IMR-90 (cell line): ENCODE measurements around the gene TSKS. TPM values are rescaled to one million over a fixed set of nuclear protein-coding genes. Genes with fewer than 3 reads are reported as not detected.
A peak's percentile ranks its signal among the peaks of the same experiment; 100 is the strongest.

Experiments
- ATAC-seq: fragments of 200-7000 bp; cut with Tn5 transposase; 2 replicates; pipeline ENCODE4 v1.9.1; 2020; ENCODE audit warnings: low read depth, mild to moderate bottlenecking, moderate library complexity
- BruUV-seq: library from RNA; stranded (reverse); fragments of 400-500 nt; replicated peaks from 2 replicates; lab custom pipeline; 2021; lab: Mats Ljungman, UMichigan
- CTCF ChIA-PET: fragments of 300-600 bp; formaldehyde crosslinking; extraction: SDS; loops from one replicate; lab custom pipeline; 2021; ENCODE audit warnings: antibody characterized with exemption; lab: Yijun Ruan, JAX
- POLR2A ChIA-PET: fragments of 300-600 bp; sonication (Branson Sonifier 250); formaldehyde crosslinking; loops from one replicate; lab custom pipeline; 2022; ENCODE audit warnings: antibody characterized with exemption; ENCODE audit not compliant: unreplicated experiment; lab: Charles Lee
- DNase-seq: peaks from one replicate; pipeline ENCODE4 v3.0.0; 2013
- H2AFZ ChIP-seq: replicated peaks from 2 replicates; pipeline ENCODE3; 2013; ENCODE audit warnings: low read length, mild to moderate bottlenecking; ENCODE audit not compliant: poor library complexity
- H2AK5ac ChIP-seq: 2 replicates; pipeline ENCODE4 v1.6.1; 2013; ENCODE audit warnings: low read depth, low read length, inconsistent platforms
- H2AK9ac ChIP-seq: replicated peaks from 2 replicates; pipeline ENCODE3; 2013; ENCODE audit warnings: mild to moderate bottlenecking, low read depth, low read length, moderate library complexity; ENCODE audit not compliant: poor library complexity
- H2BK120ac ChIP-seq: 2 replicates; pipeline ENCODE4 v1.6.1; 2013; ENCODE audit warnings: low read depth, low read length, inconsistent platforms
- H2BK15ac ChIP-seq: 3 replicates; pipeline ENCODE4 v1.6.1; 2013; ENCODE audit warnings: low read depth, low read length, inconsistent platforms
- H2BK20ac ChIP-seq: 2 replicates; pipeline ENCODE4 v1.6.1; 2013; ENCODE audit warnings: low read depth, mild to moderate bottlenecking, inconsistent platforms, low read length, moderate library complexity
- H2BK5ac ChIP-seq: 2 replicates; pipeline ENCODE4 v1.6.1; 2013; ENCODE audit warnings: mild to moderate bottlenecking, low read depth, low read length, inconsistent platforms; ENCODE audit not compliant: poor library complexity, severe bottlenecking
- H3K14ac ChIP-seq: replicated peaks from 2 replicates; pipeline ENCODE4 v1.6.1; 2013; ENCODE audit warnings: low read depth, low read length, inconsistent platforms
- H3K18ac ChIP-seq: 2 replicates; pipeline ENCODE4 v1.6.1; 2013; ENCODE audit warnings: low read depth, low read length, control low read depth
- H3K23ac ChIP-seq: 2 replicates; pipeline ENCODE4 v1.6.1; 2013; ENCODE audit warnings: low read depth, low read length, inconsistent platforms
- H3K27ac ChIP-seq: 2 replicates; pipeline ENCODE4 v1.5.1; 2013; ENCODE audit warnings: mild to moderate bottlenecking, control low read depth, low read length; ENCODE audit not compliant: insufficient read depth
- H3K27me3 ChIP-seq: 2 replicates; pipeline ENCODE4 v1.6.1; 2013; ENCODE audit warnings: low read length; ENCODE audit not compliant: control insufficient read depth, insufficient read depth
- H3K36me3 ChIP-seq: 2 replicates; pipeline ENCODE4 v1.6.1; 2013; ENCODE audit warnings: low read length, mixed read lengths; ENCODE audit not compliant: control insufficient read depth, insufficient read depth
- H3K4ac ChIP-seq: 2 replicates; pipeline ENCODE4 v1.6.1; 2013; ENCODE audit warnings: low read depth, low read length, inconsistent platforms
- H3K4me1 ChIP-seq: 2 replicates; pipeline ENCODE4 v1.6.1; 2013; ENCODE audit warnings: low read length, mixed read lengths; ENCODE audit not compliant: control insufficient read depth, insufficient read depth
- H3K4me2 ChIP-seq: 2 replicates; pipeline ENCODE4 v1.6.1; 2013; ENCODE audit warnings: low read depth, mild to moderate bottlenecking, control low read depth, low read length, moderate library complexity
- H3K4me3 ChIP-seq: 2 replicates; pipeline ENCODE4 v1.5.1; 2013; ENCODE audit warnings: low read depth, mild to moderate bottlenecking, control low read depth, low read length, moderate library complexity; ENCODE audit not compliant: insufficient read depth
- H3K56ac ChIP-seq: 2 replicates; pipeline ENCODE4 v1.6.1; 2013; ENCODE audit warnings: low read length, inconsistent platforms; ENCODE audit not compliant: insufficient read depth; ENCODE audit errors: extremely low read depth
- H3K79me1 ChIP-seq, 2 experiments: 2 replicates each; pipeline ENCODE4 v1.6.1; 2013; ENCODE audit warnings: low read length in 2 of 2, inconsistent platforms in 1 of 2, low read depth in 1 of 2
- H3K9ac ChIP-seq: 2 replicates; pipeline ENCODE4 v1.6.1; 2013; ENCODE audit warnings: low read depth, low read length, control low read depth
- H3K9me1 ChIP-seq: 2 replicates; pipeline ENCODE4 v1.6.1; 2013; ENCODE audit warnings: low read length, inconsistent platforms; ENCODE audit not compliant: insufficient read depth
- H3K9me3 ChIP-seq: 2 replicates; pipeline ENCODE4 v1.6.1; 2013; ENCODE audit warnings: low read length; ENCODE audit not compliant: control insufficient read depth, insufficient read depth
- H4K20me1 ChIP-seq: 2 replicates; pipeline ENCODE4 v1.6.1; 2013; ENCODE audit warnings: low read length, inconsistent platforms; ENCODE audit not compliant: insufficient read depth
- H4K5ac ChIP-seq: 2 replicates; pipeline ENCODE4 v1.6.1; 2013; ENCODE audit warnings: mild to moderate bottlenecking, low read depth, low read length, control low read depth
- H4K8ac ChIP-seq, 2 experiments: 2 replicates each; pipeline ENCODE4 v1.6.1; 2013; ENCODE audit warnings: low read depth in 2 of 2, low read length in 2 of 2, control low read depth in 1 of 2, inconsistent platforms in 1 of 2
- H4K91ac ChIP-seq: 2 replicates; pipeline ENCODE4 v1.6.1; 2013; ENCODE audit warnings: low read depth, low read length, inconsistent platforms; ENCODE audit not compliant: insufficient read depth
- BHLHE40 ChIP-seq: fragments of 150-350 bp; IDR thresholded peaks from 2 replicates; pipeline ENCODE4 v1.6.1; 2016; ENCODE audit warnings: mild to moderate bottlenecking, low read depth, low read length
- CEBPB ChIP-seq: IDR thresholded peaks from 2 replicates; pipeline ENCODE4 v1.6.1; 2012; ENCODE audit warnings: low read depth, low read length, improper control_type of control experiment
- CHD1 ChIP-seq: IDR thresholded peaks from 2 replicates; pipeline ENCODE4 v1.6.1; 2012; ENCODE audit warnings: low read depth, low read length, improper control_type of control experiment
- CTCF ChIP-seq: conservative IDR thresholded peaks from 2 replicates; pipeline ENCODE4 v1.5.1; 2012; ENCODE audit warnings: mild to moderate bottlenecking, low read depth, low read length, improper control_type of control experiment
- ELK1 ChIP-seq: fragments of 150-350 bp; IDR thresholded peaks from 2 replicates; pipeline ENCODE4 v1.6.1; 2016; ENCODE audit warnings: low read depth, mild to moderate bottlenecking, low read length, moderate library complexity, borderline replicate concordance
- FOS ChIP-seq: fragments of 150-350 bp; IDR thresholded peaks from 2 replicates; pipeline ENCODE4 v1.6.1; 2016; ENCODE audit warnings: low read depth, low read length
- MAFK ChIP-seq: IDR thresholded peaks from 2 replicates; pipeline ENCODE4 v1.6.1; 2012; ENCODE audit warnings: low read depth, low read length, improper control_type of control experiment
- MAZ ChIP-seq: IDR thresholded peaks from 2 replicates; pipeline ENCODE4 v1.6.1; 2012; ENCODE audit warnings: low read depth, mild to moderate bottlenecking, low read length, improper control_type of control experiment, moderate library complexity, borderline replicate concordance
- MXI1 ChIP-seq: IDR thresholded peaks from 2 replicates; pipeline ENCODE4 v1.6.1; 2012; ENCODE audit warnings: low read depth, mild to moderate bottlenecking, low read length, moderate library complexity, borderline replicate concordance
- NFE2L2 ChIP-seq: fragments of 150-350 bp; IDR thresholded peaks from 2 replicates; pipeline ENCODE4 v1.6.1; 2016; ENCODE audit warnings: low read depth, mild to moderate bottlenecking, low read length
- POLR2A ChIP-seq: IDR thresholded peaks from 2 replicates; pipeline ENCODE4 v1.6.1; 2012; ENCODE audit warnings: mild to moderate bottlenecking, low read depth, low read length
- RAD21 ChIP-seq: IDR thresholded peaks from 2 replicates; pipeline ENCODE4 v1.6.1; 2012; ENCODE audit warnings: low read length, improper control_type of control experiment
- RCOR1 ChIP-seq: IDR thresholded peaks from 2 replicates; pipeline ENCODE4 v1.6.1; 2012; ENCODE audit warnings: mild to moderate bottlenecking, low read length, improper control_type of control experiment; ENCODE audit not compliant: insufficient replicate concordance
- RFX5 ChIP-seq: IDR thresholded peaks from 2 replicates; pipeline ENCODE4 v1.8.0; 2012; ENCODE audit warnings: low read depth, mild to moderate bottlenecking, low read length, moderate library complexity
- USF2 ChIP-seq: fragments of 150-350 bp; IDR thresholded peaks from 2 replicates; pipeline ENCODE4 v1.6.1; 2017; ENCODE audit warnings: mild to moderate bottlenecking, antibody characterized with exemption, low read length, low read depth
- WGBS, 2 experiments: methylation state at CpG; one replicate each; pipeline versions ENCODE4 v1.1.5 to v1.1.7; 2013; ENCODE audit warnings: missing lambda C conversion rate in 2 of 2; ENCODE audit not compliant: insufficient read length in 1 of 2; ENCODE audit errors: extremely low coverage in 2 of 2; 5-methylcytosine and 5-hydroxymethylcytosine counted together
- dilution Hi-C: fragments of 300-500 bp; cut with HindIII; formaldehyde crosslinking; loops from one replicate; pipeline ENCODE4 v1.14.3; 2018; ENCODE audit warnings: low sequenced_read_pairs; ENCODE audit not compliant: unreplicated experiment
- in situ Hi-C: fragments of 300-500 bp; cut with MboI; formaldehyde crosslinking; loops from 3 replicates; pipeline ENCODE4 v1.14.3; 2019; ENCODE audit warnings: low sequenced_read_pairs, inconsistent platforms, mixed read lengths
- intact Hi-C: fragments of 100-400 bp; cut with micrococcal nuclease; formaldehyde crosslinking; loops from 2 replicates; pipeline ENCODE4 v1.10.0; 2022
- polyA plus RNA-seq, 3 experiments: library from polyadenylated mRNA; depleted of rRNA; stranded (reverse); fragments of >200 nt; gene quantifications; 2 replicates each; pipeline ENCODE4 v1.2.3, GENCODE V29; 2012; ENCODE audit warnings: low replicate concordance in 1 of 3
- total RNA-seq: library from RNA; depleted of rRNA; stranded (reverse); fragments of >200 nt; gene quantifications from 2 replicates; pipeline ENCODE4 v1.2.3, GENCODE V29; 2012

Gene TSKS
- total and polyA plus RNA-seq, 2 of the 4 experiments (the other 2 are of a cell fraction): not detected

- Histone ChIP-seq H3K14ac (no peak overlapping the region), H2BK20ac (no peak overlapping the region), H4K91ac (no peak overlapping the region), H4K20me1 (no peaks in the 10 kb centered on the region; the same call in 1 of the 2 replicates), H3K27me3 (no peaks in the 10 kb centered on the region), H3K4me3 (no peak overlapping the region), H2BK120ac (no peak overlapping the region), H2AFZ (peak overlapping the region; percentile 58), H3K4me1 (peaks cover 5% of the 10 kb centered on the region), H3K56ac (no peak overlapping the region), H3K23ac (no peak overlapping the region), H2AK9ac (peak overlapping the region; percentile 42), H2BK15ac (no peak overlapping the region), H4K5ac (no peak overlapping the region), H2BK5ac (no peak overlapping the region), H3K9ac (no peak overlapping the region), H3K4me2 (no peak overlapping the region), H3K79me1 (peaks cover 0 to 24% of the 10 kb centered on the region in 2 experiments; a peak in 2 of 4 replicates), H3K9me3 (no peaks in the 10 kb centered on the region), H3K18ac (no peak overlapping the region), H3K9me1 (peaks cover 5% of the 10 kb centered on the region; the same call in 1 of the 2 replicates), H2AK5ac (no peak overlapping the region), H3K4ac (no peak overlapping the region), H4K8ac (no peak overlapping the region), H3K36me3 (peaks cover 33% of the 10 kb centered on the region), H3K27ac (no peak overlapping the region)
- in situ Hi-C loops: no loop called here
- dilution Hi-C loops: no loop called here
- WGBS, 2 experiments: 87% methylated on average over 5 of the region's 20 CpGs; no CpG with 5 or more reads in 1 of the 2 experiments
- DNase-seq (no peak), ATAC-seq (no peak)
- TF ChIP-seq FOS: no peak
- TF ChIP-seq RCOR1: no peak
- no peak for TF ChIP-seq POLR2A
- TF ChIP-seq MXI1: no peak
- no peak for TF ChIP-seq MAFK
- TF ChIP-seq NFE2L2: no peak
- TF ChIP-seq CHD1: no peak
- TF ChIP-seq MAZ: no peak
- no peak for TF ChIP-seq ELK1
- TF ChIP-seq BHLHE40: no peak
- no peak for TF ChIP-seq CTCF
- no peak for TF ChIP-seq USF2
- TF ChIP-seq RFX5: no peak
- no peak for TF ChIP-seq CEBPB
- TF ChIP-seq RAD21: no peak
- BruUV-seq: TSS peak; percentile 70
- intact Hi-C loops: no loop called here
- CTCF ChIA-PET: no interaction called here
- POLR2A ChIA-PET: no interaction called here
Measured at GRCh38 chr19:49805822-49806619, 42.9 kb upstream of the TSKS start.
